GM18519 (cell line): ENCODE data around the gene AP3M1.
A peak's percentile ranks its signal among the peaks of the same experiment; 100 is the strongest.
"Not testable (repeated sequence)": the region's sequence is repeated elsewhere in the genome, so short reads cannot be mapped to it uniquely, and the experiment has no call there.

Experiments
- ATAC-seq: cut with Tn5 transposase; IDR thresholded peaks from one replicate; pipeline ENCODE4 v1.9.1; 2021; ENCODE audit warnings: mild to moderate bottlenecking, moderate library complexity; ENCODE audit not compliant: unreplicated experiment, low FRiP score

The AP3M1 gene

DNA sequence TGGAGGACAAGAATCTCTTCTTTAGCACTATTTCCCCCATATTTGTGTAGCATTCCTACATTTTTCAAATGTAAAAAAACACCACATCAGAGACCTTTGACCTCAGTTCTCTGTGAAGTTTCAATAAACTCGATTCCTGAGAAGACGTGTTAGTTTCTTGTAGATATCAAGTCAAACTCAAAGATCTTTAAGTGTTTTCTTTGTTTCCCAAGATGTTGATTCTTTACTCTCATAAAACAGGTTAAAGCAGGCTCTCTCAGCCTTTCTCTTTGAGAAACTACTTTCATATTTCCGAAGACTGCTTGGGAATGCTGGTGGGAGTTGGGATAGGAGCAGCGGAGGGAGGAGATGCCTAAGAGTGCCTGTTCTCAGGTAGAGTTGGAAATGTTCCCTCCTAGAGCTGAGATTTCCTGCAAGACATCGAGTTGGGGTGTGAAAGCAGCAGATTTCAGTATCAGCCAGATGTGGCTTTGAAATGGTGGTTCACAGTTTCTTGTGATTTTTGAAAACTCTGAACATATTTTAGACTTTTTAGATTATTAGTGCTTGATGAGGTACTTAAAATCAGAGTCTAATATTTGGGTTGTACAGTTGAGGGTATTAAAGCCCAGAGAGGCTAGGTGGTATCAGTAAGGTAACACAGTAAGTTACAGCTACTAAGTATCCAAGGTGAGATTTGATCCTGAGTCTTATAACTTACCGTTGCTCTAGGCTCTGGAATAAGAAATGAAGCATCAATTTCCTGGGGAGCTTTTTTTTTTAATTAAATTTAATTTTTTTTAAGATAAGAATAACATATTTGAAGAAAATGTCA is 14.3 kb upstream of the AP3M1 start:
- ATAC-seq: no peak

DNA sequence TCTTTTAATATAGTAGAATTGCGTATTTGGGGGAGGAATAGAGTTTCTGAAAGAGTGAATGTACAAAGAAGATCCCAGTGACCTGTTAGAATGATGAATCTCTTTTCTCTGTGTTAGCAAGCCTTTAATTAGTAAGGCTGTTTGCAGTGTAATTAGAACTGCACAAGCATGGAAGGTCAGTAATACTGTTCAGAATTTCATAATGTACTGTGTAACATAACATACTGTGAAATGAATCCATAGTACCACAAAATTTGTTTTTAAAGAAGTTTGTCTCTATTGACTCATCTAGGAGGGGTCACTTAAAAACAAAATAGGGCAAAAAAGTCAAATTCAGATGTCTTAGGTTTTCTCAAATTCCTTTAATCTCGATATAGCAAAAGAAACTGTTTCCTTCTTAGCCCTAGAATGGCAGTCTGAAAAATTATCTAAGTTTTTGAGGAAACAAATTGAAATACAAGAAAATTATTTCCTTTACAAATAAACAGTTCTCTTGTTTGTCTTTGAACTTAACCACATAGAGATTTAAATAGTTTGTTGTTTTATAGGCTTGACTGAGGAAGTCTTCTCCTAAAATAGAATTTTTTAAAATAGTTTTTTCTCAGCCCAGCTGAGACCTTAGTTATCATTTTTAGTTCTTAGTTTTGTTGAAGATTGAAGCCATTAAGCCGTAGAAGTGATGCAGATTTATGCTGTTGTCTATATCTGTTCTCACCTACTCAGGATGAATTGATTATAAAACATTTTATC is 12.9 kb upstream of the AP3M1 start:
- no peak for ATAC-seq

GRCh38 chr10:74160013-74160412 is 9.4 kb upstream of the AP3M1 start:
- ATAC-seq: no peak

DNA sequence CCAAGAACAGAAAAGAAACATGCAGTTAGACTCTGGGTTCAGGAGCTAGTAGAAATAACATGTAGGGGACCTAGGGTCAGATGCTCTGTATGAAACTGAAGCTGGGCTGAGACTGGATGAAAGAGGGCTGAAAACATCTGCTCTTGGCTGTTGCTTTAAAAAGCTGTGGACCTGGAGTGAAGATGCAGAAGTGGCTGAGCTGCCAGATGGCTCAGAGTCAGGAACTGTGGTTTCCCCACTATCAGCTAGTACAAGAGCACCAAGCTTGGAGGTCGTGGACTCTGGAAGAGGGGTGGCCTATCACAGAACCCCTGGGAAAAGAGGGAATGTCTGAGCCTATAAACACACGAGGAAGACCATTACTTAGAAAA is 6.3 kb upstream of the AP3M1 start:
- no peak for ATAC-seq

- ATAC-seq: no peak
Observed at GRCh38 chr10:74153676-74154075, 3.0 kb upstream of the AP3M1 start.

DNA sequence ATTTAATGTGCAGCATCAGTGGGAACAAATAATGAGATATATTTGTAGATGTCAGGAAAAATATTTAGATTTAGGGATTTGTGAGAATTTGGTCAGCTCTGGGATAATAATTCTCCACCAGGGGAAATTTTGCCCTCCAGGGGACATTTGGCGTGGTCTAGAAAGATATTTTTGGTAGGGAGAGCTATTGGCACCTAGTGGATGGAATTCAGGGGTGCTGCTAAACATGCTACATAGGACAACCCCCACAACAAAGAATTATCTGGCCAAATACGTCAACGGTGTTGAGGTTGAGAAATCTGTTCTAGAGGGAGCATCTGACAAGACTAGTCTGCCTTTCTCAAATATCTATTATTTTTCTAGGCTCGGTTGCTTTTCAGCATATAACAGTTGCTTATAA is 2.5 kb upstream of the AP3M1 start:
- ATAC-seq: no peak

DNA sequence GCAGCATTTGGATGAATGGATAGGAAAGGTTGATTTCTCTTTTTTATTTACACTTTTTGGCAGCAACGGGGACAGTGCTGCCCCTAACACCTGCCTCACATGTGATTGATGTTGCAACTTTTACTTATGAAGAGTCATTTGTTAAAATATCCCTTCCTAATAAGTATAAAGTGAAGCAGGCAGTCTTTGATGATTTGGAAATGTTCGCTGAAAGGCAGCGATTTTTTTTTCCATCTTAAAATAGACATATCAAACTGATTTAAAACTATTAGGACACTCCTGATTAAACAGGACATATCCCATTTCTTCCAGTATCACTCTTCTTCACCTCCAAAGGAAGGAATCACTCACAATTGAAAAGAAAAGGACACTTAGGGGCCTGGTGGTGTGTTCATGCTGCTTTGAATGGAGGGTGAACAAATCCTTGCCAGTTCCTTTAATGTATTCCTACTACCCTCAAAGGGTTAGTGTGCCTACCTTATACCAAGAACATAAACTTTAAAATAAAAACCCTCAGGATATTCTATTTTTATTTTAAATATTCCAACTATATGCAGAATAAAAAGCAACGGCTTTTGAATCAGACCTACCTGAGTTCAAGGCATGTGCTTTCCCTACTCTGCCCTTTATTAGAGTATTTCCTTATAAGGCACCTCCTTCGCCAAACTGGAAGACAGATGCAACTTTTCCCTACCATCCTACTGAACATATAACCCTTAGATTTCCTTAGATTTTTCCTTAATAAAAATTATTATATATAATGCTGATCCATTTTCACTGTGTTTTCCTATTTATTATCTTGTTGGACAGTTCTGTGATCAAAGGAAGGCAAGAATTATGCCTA is 1.5 kb upstream of the AP3M1 start:
- ATAC-seq: no peak

DNA sequence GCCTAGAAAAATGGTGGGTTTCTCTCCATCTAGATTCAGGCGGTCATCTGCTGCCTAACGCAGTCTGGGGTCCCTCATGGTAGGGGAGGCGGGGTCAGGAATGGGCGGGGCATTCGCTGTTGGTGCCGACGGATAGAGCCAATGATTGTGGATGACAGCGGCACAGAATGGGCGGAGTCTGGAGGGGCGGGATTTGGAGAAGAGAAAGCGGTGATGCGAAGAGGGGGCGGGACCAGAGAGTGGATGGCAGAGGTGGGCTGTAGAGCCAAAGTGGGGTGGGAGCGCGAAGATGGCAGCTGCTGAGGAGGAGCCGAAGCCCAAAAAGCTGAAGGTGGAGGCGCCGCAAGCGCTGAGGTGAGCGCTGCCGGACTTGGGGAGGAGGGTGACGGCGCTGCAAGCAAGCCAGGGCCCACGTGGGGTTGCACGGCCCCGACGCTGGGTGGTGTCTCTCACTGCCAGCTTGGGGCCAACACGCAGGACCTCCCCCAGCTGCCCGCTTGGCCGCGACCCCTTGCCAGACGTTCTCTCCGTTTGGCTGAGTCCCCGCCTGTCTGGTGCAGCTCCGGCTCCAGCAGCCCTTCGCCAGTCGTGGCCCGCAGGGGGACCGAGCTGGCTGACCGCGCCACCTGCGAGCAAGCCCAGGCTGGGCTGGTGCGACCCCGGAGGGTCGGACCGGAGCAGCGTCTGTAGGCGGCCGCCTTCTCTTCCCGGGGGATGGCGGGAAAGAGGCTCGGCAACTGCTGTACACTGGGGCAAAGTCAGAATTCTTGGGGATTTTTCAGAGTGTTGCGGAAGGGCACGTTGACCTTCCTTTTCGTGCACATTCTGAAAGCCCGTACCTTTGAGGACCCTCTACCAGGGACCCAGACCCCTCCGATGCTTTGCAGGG is 606 bp upstream of the AP3M1 start, which contains the start of gene ADK:
Gene ADK, plus strand, starts transcription at position 232 of the 889 bp plus-strand sequence. Its CDS starts 58 bp downstream, at position 290.
- peak; percentile 57 for ATAC-seq

DNA sequence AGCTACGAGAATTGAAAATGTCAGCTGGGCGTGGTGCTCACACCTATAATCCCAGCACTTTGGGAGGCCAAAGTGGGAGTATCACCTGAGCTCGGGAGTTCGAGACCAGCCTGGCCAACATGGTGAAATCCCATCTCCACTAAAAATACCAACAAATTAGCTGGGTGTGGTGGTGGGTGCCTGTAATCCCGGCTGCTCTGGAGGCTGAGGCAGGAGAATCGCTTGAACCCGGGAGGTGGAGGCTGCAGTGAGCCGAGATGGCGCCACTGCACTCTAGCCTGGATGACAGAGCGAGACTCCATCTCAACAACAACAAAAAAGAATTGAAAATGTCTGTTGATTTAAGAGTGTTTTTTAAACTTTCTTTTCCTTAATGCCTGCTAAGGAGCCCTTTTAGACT is 3.6 kb downstream of the AP3M1 start:
- not testable (repeated sequence) for ATAC-seq

DNA sequence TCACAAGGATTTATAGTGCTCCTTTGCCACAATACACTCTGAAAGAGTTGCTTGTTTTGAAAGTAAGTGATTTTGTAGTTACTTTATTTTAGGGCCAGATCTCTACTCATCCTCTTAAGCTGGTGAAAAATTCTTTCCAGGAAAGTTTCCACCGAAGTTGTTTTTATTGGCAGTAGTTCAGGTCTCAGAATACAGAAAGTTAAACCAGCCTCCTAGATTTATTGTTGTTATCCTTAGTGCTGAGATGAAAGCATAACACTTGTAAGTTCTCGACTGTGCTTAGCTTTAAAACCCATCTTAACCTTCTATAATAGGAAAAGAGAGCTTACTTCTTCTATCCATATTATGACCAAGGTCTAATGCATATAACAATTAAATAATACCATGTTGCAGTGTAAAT is 5.5 kb downstream of the AP3M1 start:
- ATAC-seq: no peak

DNA sequence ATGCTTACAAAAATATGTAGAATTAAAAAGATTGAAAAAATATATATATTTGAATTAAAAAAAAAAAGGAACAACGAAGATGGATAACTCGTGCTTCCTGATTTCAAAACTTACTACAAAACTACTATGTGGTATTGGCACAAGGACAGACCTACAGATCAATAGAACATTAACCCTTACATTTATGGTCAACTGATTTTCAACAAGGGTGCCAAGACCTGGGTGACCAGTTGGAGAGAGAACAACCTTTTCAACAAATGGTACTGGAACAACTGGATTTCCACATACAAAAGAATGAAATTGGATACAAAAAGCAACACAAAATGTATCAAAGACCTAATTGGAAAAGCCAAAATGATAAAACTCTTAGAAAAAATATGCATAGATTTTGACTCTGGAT is 10.1 kb downstream of the AP3M1 start:
- ATAC-seq: no peak

DNA sequence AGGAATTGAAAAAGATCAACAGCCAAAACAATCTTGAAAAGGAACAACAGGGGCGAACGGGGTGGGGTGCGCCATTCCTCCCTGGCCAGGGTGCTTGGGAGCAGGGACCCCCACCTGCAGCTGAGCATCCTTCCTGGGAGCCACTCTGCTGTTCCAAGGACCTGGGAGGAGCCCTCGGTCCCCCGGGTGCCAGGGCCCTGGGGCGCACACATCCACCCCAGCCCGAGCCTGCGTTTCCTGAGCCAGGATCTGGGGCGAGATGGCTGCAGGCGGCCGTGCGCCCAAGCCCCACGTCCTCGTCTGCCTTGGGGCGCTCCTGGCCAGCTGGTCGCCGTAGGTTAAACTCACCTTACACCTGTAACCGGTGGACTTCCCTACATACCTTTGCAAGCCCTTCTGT is 10.6 kb downstream of the AP3M1 start:
- ATAC-seq: no peak

- ATAC-seq: not testable (repeated sequence)
Observed at GRCh38 chr10:74138596-74138995, 12.0 kb downstream of the AP3M1 start.

GRCh38 chr10:74137992-74138391 is 12.6 kb downstream of the AP3M1 start:
- ATAC-seq: no peak

- no peak for ATAC-seq
Observed at GRCh38 chr10:74135452-74135851, 15.2 kb downstream of the AP3M1 start.

DNA sequence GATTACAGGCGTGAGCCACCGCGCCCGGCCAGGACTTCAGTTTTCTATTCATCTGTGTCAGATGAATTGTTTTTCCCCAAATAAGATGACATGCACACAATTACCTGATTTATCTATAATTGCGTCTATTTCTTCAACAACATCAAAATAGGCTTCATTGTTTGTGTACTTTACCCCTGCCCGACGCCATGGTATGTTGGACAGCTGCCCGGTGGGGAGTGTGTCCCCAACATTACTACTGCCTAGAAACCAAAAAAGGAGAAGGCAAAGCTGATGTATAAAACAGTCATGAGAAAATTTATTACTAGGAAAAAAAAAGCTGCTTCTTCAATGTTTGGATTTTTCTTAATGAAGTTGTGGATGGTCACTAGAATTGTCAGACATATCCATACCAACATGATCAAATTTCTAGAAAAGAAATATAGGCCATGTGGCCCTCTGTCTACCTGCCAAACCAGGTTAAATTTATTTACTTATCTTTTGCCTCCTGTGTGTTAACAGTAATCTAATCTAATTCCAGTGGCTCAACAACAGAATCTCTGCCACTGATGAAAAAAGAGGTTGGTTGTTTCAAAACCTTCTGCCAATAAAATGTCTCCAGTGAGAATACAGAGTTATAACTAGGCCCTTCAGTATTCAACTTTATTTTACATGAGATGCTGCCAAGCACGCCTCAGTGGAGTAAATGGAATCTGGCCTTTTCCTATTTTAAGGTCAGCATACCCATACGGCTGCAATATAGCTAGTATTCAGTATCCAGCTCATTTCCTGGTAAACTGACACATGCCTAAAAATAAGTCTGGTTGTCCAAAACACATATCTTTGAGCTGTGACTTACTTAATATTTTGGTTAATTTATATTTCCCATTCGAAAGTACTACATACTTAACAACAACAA is 16.5 kb downstream of the AP3M1 start:
- ATAC-seq: no peak

GRCh38 chr10:74123081-74123480 is 27.5 kb downstream of the AP3M1 start:
- no peak for ATAC-seq

GRCh38 chr10:74122060-74122459 is 28.6 kb downstream of the AP3M1 start:
- ATAC-seq: no peak

DNA sequence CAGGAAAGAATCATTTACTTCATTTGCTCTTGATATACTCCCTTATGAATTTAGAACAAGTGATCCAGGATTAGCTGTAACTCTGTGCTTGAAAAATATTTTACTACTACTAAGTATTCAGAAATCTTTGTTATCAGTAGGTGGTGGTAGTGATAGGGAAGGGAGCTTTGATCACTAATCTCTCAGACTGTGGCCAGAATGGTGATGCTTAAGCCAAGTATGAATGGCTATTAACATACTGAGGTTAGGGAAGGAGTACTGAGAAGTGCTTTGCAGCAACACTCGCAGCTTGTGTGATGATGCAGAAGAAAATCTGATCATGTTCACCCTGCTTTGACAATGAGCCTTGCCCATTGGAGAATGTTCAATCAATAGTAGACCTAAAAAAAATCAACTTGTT is 29.3 kb downstream of the AP3M1 start:
- ATAC-seq: no peak
